ENCODE data around the gene DDX4.
"Not testable (repeated sequence)": the region's sequence is repeated elsewhere in the genome, so short reads cannot be mapped to it uniquely, and the experiment has no call there.

DDX4 gene

GRCh38 chr5:55692509-55692908 lies 45.4 kb upstream of the DDX4 start:
- TF ChIP-seq RARB (CRISPR knock-in tag; IDR thresholded peaks at IDR 0.05) (no peak), ZFP3 (CRISPR knock-in tag; IDR thresholded peaks at IDR 0.05) (no peak), ESRRG (CRISPR knock-in tag; IDR thresholded peaks at IDR 0.05) (no peak), CSDC2 (CRISPR knock-in tag; IDR thresholded peaks at IDR 0.05) (no peak), ZNF8 (CRISPR knock-in tag; IDR thresholded peaks at IDR 0.05) (no peak)

DNA sequence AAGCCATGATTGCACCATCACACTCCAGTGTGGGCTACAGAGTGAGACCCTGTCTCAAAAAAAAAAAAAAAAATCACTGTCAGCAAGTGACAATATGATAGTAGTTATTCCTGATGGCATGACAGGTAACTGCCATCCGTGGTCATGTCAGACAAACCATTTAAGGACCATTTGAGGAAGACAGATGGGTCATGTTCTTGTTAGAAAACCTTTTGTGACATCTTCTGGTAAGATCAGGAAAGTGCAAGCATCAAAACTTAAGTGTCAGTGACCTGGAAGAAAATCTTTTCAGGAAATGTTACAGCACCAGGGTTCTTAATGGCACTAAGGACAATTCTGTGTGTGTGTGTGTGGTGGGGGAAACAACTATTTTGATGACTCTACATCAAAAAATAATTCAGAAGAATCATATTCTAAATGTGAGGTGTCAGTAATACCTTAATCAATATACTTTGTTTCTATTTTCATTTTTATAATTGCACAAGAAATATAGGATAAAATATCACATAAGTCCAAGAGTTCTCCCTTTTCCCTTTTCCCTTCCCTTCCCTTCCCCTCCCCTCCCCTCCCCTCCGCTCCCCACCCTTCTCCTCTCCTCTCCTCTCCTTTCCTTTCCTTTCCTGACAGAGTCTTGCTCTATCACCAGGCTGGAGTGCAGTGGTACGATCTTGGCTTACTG lies 43.6 kb upstream of the DDX4 start:
- no peak for TF ChIP-seq OSR1 (CRISPR knock-in tag; IDR thresholded peaks at IDR 0.05)
- ATAC-seq = peak; percentile 64

More at GRCh38 chr5:55692509-55692908, 45.4 kb upstream of the DDX4 start:
- ATAC-seq = no peak

- ATAC-seq = not testable (repeated sequence)
Observed at GRCh38 chr5:55696704-55697103, 41.2 kb upstream of the DDX4 start.

DNA sequence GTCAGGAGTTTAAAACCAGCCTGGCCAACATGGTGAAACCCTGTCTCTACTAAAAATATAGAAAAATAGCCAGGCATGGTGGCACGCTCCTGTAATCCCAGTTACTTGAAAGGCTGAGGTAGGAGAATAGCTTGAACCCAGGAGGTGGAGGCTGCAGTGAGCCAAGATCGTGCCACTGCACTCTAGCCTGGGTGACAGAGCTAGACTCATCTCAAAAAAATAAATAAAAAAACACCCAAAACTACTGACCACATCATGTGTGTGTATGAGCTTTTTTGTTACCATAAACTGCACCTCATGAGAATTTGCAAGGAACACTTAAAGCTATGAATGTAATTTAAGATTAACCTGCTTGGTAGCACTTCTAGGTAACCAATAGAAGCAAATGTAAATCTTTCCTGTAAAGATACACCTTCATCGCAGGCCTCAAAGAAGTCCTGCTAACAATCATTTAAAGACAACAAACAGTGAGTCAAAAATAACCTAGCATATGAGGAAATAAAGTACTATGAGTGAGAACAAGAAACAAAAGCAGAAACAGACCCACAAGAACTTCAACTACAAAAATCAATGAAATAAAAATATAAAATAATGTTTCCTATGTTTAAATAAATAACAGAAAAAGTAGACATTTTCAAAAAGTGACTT lies 38.7 kb upstream of the DDX4 start:
- no peak for ATAC-seq

DNA sequence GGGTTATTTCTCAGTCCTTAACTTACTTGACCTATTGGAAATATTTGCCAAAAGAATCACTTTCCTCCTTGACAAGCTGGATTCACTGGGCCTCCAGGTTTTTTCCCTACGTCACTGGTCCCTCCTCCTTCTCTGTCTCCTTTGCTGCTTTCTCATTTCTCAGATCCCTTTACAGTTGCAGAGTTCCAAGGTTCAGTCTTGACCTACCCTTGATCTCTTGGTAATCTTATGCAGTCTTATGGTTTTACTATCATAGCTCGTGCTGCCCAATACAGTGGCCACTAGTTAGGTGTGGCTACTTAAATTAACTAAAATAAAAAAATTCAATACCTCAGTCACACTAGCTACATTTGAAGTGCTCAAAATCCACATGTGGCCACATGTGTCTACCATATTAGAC lies 37.1 kb upstream of the DDX4 start:
- ATAC-seq = no peak
- TF ChIP-seq TSHZ2 (CRISPR knock-in tag; IDR thresholded peaks at IDR 0.05) (no peak), TCF4 (CRISPR knock-in tag; IDR thresholded peaks at IDR 0.05; ENCODE audit: borderline replicate concordance) (no peak), GLIS3 (CRISPR knock-in tag; IDR thresholded peaks at IDR 0.05) (no peak), ESRRG (CRISPR knock-in tag; IDR thresholded peaks at IDR 0.05) (no peak), ZNF8 (CRISPR knock-in tag; IDR thresholded peaks at IDR 0.05) (no peak), ZNF565 (CRISPR knock-in tag; conservative IDR thresholded peaks at IDR 0.05; ENCODE audit: low read depth) (no peak), ISL1 (CRISPR knock-in tag; IDR thresholded peaks at IDR 0.05) (no peak), SNAI2 (CRISPR knock-in tag; IDR thresholded peaks at IDR 0.05) (no peak)
- TF ChIP-seq, protein P1, sequence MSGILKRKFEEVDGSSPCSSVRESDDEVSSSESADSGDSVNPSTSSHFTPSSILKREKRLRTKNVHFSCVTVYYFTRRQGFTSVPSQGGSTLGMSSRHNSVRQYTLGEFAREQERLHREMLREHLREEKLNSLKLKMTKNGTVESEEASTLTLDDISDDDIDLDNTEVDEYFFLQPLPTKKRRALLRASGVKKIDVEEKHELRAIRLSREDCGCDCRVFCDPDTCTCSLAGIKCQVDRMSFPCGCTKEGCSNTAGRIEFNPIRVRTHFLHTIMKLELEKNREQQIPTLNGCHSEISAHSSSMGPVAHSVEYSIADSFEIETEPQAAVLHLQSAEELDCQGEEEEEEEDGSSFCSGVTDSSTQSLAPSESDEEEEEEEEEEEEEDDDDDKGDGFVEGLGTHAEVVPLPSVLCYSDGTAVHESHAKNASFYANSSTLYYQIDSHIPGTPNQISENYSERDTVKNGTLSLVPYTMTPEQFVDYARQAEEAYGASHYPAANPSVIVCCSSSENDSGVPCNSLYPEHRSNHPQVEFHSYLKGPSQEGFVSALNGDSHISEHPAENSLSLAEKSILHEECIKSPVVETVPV (CRISPR knock-in tag; IDR thresholded peaks at IDR 0.05) = no peak

More for the DNA sequence above, 38.7 kb upstream of the DDX4 start:
- no peak for TF ChIP-seq TCF4 (CRISPR knock-in tag; IDR thresholded peaks at IDR 0.05; ENCODE audit: borderline replicate concordance)
- TF ChIP-seq TSHZ2 (CRISPR knock-in tag; IDR thresholded peaks at IDR 0.05) = no peak
- TF ChIP-seq TOX (CRISPR knock-in tag; IDR thresholded peaks at IDR 0.05; ENCODE audit: borderline replicate concordance) = no peak
- TF ChIP-seq ZC3H10 (CRISPR knock-in tag; IDR thresholded peaks at IDR 0.05) = no peak
- TF ChIP-seq ARNTL (CRISPR knock-in tag; IDR thresholded peaks at IDR 0.05; ENCODE audit: borderline replicate concordance, low read depth) = no peak
- TF ChIP-seq RARB (CRISPR knock-in tag; IDR thresholded peaks at IDR 0.05) = no peak
- TF ChIP-seq, protein P2, sequence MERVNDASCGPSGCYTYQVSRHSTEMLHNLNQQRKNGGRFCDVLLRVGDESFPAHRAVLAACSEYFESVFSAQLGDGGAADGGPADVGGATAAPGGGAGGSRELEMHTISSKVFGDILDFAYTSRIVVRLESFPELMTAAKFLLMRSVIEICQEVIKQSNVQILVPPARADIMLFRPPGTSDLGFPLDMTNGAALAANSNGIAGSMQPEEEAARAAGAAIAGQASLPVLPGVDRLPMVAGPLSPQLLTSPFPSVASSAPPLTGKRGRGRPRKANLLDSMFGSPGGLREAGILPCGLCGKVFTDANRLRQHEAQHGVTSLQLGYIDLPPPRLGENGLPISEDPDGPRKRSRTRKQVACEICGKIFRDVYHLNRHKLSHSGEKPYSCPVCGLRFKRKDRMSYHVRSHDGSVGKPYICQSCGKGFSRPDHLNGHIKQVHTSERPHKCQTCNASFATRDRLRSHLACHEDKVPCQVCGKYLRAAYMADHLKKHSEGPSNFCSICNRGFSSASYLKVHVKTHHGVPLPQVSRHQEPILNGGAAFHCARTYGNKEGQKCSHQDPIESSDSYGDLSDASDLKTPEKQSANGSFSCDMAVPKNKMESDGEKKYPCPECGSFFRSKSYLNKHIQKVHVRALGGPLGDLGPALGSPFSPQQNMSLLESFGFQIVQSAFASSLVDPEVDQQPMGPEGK (CRISPR knock-in tag; IDR thresholded peaks at IDR 0.05; ENCODE audit: borderline replicate concordance) = no peak
- TF ChIP-seq, protein P3, sequence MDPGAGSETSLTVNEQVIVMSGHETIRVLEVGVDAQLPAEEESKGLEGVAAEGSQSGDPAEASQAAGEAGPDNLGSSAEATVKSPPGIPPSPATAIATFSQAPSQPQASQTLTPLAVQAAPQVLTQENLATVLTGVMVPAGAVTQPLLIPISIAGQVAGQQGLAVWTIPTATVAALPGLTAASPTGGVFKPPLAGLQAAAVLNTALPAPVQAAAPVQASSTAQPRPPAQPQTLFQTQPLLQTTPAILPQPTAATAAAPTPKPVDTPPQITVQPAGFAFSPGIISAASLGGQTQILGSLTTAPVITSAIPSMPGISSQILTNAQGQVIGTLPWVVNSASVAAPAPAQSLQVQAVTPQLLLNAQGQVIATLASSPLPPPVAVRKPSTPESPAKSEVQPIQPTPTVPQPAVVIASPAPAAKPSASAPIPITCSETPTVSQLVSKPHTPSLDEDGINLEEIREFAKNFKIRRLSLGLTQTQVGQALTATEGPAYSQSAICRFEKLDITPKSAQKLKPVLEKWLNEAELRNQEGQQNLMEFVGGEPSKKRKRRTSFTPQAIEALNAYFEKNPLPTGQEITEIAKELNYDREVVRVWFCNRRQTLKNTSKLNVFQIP (CRISPR knock-in tag; IDR thresholded peaks at IDR 0.05; ENCODE audit: borderline replicate concordance, low read depth) = no peak
- TF ChIP-seq BACH2 (CRISPR knock-in tag; IDR thresholded peaks at IDR 0.05; ENCODE audit: borderline replicate concordance) = no peak
- TF ChIP-seq ZFP30 (CRISPR knock-in tag; IDR thresholded peaks at IDR 0.05) = no peak
- no peak for TF ChIP-seq PPARA (CRISPR knock-in tag; IDR thresholded peaks at IDR 0.05; ENCODE audit: borderline replicate concordance)
- TF ChIP-seq SNAI2 (CRISPR knock-in tag; IDR thresholded peaks at IDR 0.05) = no peak
